Mesenteric fat pad (tissue), 1 donor: ENCODE results near the gene GRIK1. TPM values are rescaled to one million over a fixed set of nuclear protein-coding genes. Genes with fewer than 3 reads are reported as not detected.

Experiments
- DNase-seq: peaks from one replicate; pipeline ENCODE4 v3.0.0-alpha.2; 2020; ENCODE audit warnings: low spot score
- total RNA-seq: library from RNA; stranded (reverse); fragmentation: NEBNext Ultra II Directional; extraction: Animal tissue kit (Norgen Biotek cat#: 25700); gene quantifications from one replicate; pipeline ENCODE4 v1.2.1, GENCODE V29; 2021
- donor health status: DM: yes; HTN: yes; CAD: no.

The GRIK1 gene
- total RNA-seq, 1 donor from 2014 or later = 0.16 TPM

DNA sequence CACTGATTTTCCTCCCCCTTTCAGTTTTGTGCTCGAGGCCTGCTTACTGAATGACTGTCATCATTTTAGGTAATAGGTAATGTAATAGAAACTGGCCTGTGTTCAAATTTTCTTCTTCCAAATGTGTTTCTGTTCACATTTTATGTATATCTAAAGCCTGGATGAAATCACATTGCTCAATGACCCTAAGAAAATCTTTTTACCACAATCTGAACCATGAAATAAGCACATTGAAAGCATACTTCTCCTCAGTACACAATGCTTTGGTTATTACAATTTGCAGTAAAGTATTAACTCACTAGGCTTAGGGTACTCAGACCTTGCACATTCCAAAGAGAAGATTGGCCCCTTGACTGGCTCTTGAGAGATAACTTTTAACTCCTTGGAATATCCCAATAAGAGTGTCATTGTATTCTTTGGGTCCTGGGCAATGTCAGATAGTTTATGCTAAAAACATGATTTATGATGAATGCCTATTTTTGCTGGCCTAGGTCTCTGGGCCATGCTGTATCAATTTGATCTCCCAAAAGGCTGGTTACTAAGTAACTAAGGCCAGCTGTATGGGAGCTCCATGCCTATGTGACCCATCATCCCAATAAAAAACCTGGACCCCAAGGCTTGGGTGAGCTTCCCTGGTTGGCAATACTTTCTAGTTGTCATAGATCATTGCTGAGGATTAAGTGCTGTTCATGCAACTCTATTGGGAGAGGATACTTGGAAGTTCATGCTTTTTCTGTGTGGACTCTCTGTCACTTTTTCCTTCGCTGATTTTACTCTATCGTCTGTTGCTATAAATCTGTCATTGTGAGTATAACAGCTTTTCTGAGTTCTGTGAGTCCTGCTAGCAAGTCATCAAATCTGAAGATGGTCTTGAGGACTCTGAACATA, 293.9 kb downstream of the GRIK1 start:
- DNase-seq = no peak

DNA sequence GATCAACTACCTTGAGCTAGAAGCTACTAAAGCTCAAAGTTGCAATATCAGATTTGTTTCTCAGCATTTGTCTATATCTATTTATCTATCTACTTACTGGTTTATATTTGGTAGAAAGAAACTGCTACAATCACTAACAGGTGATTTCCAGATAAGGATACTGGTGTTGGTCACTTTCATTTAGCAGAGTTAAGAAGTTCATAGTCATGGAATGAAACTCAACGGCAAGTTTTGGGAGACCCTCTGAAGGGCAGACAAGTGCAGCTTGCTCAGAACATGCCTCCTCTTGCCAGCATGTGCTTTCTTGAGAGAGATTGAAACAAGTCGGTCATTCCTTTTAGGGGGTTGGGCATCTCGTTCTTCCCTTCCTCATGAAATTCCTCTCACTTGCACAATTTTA, 296.5 kb downstream of the GRIK1 start:
- no peak for DNase-seq

DNA sequence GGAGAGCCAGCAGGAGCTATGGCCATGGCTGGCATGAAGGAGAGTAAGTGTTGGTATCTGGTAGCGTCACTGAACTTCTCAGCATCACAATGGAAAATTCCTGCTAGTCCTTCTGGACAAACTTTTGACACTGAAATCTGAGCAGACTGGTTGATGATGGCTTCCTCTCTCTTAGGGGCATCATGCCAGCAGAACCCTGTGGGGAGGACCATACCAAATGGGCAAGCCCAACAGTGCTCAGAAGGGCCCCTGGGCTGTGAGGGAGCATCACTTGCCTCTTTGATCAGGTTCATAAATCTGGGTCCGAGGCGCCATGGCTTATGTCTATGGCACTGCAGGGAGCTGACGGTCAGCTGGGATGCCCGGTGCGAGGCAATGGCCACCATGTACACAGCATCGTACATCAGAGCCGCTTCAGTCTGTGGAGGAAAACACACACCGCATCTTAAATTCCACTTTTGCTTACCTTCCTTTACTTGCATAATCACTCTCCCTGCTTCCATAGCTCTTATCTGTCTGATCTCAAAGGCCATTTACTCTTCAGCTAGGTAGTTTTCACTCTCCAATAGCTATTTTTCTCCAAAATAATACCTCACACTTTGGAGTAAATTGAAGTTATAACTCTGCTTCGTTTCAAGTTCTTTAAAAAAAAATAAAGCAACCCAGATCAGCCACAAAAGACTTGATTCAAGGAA, 297.1 kb downstream of the GRIK1 start:
- no peak for DNase-seq

DNA sequence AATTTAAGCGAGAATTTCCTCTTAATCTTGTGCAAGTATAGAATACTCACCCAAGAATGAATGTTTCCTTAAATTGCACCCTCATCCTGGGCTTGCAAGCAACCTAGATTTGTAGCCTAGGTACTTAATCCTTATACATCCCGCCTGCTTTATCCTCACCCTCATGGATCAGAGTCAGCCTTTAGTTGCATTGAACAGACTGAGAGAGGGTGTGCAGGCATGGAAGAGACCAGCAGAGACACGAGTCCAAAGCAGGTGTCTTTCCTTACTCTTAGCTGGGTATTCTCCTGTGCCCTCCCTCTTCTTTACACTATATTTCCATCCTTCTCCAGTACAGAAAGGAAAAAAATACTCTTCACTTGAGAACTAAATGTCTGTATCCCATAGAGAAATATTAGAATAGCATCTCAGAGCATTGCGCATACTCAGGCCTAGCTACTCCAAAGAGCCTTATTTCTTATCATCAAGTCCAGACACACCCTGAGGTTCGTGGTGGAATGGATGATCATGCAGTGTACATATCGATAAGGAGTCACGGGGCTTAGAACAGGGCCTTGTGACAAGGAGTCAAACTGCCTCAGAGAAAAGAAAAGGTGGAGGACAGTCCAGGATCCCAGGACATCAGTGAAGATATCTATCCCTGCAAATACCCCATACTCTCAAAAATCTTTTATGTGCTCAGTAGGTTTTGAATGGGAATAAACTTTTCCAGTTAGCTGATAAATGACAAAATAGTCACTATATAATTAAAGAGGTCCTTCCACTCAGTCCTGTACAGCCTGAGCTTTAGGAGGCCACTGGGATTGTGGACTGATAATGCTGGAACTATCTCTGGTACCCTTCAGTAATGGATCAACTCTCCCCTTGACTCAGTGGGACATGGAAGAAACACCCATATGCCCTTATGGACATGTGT, 297.9 kb downstream of the GRIK1 start:
- no peak for DNase-seq

DNA sequence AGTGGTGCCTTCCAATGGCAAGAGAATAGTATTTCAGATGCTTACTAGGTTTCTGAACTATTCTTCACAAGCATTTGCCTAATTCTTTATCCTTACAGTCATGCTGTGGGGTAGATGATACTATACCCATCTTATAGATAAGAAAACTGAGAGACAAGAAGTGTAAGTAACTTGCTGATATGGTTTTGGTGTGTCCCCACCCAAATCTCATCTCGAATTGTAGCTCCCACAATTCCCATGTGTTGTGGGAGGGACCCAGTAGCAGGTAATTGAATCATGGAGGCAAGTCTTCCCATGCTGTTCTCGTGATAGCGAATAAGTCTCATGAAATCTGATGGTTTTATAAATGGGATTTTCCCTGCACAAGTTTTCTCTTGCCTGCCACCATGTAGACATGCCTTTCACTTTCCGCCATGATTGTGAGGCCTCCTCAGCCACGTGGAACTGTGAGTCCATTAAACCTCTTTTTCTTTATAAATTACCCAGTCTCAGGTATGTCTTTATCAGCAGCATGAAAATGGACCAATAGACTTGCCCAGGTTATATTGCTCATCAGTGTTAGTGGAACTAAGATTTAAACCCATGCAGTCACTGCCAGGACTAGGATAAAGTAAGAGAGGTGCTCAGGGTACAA, 298.7 kb downstream of the GRIK1 start:
- no peak for DNase-seq

DNA sequence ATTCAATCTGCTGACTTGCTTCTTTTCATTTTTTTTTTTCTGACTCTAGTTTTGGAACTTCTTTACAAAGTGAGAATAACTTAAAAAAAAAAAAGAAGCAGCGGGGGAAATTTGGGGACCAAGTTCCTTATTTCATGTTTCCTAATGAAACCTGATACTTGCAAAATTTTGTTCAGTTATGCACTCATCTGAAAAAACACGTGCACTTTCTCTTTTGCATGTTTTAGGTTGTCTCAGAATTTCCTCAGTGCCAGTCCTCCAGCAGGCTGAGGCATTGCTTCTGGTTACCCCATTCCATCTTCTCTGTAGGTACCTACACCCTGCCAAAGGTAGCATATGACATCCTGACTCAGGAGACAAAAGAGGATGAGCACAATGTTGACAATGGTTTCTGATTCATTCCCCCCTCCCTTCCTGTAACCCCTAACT, 299.7 kb downstream of the GRIK1 start:
- no peak for DNase-seq

DNA sequence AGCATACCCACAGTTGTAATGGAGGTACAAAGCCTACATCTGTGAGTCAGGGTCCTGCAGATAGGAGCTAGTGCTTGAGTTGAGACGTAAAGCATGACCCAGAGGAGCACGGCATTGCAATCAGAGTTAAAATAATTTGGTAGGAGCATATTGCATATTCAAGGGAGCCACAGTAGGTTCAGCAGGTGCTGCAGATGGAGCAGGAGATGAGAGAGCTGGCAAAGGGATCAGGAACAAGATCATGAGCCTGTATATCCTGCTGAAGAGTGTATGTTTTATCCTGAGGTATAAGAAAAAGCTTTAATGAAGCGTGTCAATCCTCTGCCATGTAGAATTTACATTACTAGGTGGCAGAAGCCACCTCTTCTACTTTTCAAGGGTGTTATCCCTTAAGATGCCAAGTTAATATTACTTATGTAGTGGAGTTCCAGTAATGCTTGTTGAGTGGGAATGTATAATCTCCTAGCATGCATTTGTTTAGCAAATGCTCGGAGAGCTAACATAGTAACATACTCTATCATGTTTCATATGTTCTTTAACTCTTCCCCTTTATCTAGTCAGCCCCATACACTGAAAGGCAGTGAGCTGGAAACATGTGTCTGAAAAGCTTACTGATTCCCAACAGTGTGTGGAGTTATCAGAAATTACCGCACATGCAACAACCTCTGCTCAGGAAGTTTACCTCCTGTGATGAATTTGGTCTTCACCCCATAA, 300.3 kb downstream of the GRIK1 start:
- no peak for DNase-seq

DNA sequence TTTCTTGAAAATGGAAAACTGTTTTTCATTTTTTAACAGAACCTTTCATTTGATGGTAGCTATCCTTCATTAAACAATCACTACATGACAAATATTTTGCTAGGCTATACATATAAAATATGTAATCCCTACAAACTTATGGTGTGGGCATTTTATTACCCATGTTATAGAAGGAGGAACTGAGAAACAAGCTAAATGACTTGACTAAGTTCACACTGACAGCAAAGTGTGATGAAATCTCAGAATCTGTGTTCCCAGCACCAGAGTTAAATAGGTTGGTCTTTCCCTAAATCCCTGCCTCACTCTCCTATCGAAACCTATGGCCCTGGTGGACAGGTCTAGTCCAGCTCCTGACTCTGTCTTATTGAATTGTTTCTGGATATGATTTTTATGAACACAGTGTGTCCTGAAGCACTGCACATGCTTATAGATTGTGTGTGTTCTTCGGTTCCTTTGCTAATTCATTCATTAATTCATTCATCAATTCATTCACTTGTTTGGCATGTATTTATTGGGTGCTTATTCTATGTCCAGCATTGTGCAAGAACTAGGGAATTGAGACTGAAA, 301.0 kb downstream of the GRIK1 start:
- no peak for DNase-seq

DNA sequence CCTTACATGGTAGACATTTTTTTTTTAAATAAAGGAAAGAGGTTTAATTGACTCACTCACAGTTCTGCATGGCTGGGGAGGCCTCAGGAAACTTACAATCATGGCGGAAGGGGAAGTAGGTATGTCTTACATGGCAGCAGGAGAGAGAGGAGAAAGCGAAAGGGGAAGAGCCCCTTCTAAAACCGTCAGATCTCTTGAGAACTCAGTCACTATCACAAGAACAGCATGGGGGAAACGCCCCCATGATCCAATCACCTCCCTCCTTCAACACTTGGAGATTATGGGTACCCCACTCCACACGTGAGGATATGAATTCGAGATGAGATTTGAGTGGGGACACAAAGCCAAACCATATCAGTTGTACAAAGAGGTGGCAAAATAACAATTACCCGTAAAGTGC, 301.7 kb downstream of the GRIK1 start:
- DNase-seq = no peak

DNA sequence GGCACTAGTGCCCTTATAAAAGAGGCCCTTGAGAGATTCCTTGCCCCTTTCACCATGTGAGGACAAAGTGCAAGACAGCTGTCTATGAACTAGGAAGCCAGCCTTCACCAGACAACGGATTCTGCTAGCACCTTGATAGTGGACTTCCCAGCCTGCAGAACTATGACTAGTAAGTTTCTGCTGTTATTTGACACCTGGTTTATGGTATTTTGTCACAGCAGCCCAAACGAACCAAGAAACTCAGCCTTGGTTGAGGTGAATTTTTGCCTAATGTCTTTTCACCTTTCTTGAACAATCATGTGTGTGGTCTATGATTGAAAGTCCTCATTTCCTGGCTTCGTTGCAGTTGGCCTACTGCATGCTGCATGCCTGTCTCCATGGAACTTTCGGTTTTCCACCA, 302.2 kb downstream of the GRIK1 start:
- no peak for DNase-seq

DNA sequence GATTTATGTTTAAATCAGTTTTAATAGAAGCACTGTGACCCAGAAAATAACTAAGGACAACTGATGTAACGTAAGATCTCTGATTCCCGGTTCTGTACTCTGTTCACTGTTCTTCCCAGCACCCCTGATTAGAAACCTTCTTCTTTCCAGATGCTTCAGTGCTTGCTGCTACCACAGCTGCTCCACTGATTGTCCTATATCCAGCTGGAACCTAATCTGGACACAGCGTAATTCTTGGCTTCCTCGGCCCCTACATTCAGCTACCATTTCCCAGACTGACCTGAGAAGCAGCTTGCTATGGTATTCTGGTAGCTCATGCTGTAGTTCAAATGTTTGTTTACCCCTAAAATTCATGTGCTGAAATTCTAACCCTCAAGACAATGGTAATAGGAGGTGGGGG, 302.7 kb downstream of the GRIK1 start:
- no peak for DNase-seq

DNA sequence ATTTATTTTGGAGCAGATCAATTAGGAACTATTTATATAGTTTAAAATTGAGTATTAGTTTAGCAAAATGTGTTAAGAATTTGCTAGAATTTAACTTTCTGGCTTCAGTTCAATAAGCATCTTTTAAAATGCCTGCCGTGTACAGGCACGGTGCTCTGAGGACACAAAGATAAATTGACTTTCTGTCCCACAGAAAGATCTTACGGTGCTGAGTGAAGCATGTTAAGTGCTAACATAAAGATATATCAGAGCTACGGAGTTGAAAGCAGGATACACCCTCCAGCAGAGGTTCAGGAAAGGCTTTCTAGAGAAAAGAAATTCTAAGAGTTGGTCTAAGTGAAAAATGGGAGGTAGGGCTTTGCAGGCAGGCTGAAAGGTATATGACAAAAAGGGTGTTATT, 305.4 kb downstream of the GRIK1 start:
- no peak for DNase-seq

DNA sequence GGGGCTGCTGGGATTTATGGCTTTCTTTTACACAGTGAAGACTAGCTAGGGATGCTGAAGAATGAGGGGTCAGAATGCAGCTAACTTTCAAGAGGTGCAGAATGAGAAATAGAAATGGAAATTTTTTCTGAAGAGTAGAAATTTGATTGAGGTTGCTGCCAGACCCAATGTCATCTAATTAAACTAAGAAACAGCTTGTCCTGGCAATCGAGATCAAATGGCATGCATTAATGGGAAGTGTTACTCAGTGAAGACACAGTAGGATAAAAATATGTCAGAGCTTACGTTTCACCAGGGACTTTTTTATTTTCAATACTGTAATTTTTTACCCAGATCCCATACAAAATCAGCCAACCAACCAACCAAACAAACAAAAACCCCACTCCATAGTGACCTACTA, 306.0 kb downstream of the GRIK1 start:
- DNase-seq = no peak

DNA sequence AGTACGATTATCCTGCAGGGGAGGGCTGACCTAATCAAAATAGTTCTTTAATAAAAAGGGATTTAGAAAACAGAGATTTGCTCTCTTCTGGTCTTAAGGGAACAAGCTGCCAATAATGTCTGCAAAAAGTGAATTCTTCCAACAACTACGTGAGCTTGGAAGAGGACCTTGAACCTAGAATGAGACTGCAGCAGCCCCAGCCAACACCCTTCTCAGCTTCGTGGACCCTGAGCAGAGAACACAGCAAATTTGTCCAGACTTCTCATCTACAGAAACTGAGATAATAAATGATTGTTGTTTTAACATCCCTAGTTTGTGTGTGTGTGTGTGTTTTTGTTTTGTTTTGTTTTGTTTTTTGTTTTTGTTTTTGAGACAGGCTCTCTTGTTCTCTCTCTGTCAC, 309.4 kb downstream of the GRIK1 start:
- DNase-seq = no peak

DNA sequence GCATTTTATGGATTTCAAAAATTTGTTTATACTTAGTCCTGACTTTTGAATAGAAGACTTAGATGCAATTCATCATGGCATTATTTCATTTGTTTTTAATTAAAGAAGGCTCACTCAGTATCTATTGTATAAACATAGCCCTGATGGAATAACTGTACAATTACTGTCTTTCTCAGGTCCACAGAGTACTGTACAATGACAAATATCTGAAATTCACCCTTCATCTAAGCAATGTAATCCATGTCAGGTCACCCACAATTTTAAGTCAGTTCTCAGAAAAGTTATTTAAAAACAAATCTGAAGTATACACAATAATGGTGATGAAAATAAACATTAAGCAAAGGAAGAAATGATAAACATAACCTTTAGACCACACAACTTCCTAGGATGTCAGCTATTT, 311.9 kb downstream of the GRIK1 start:
- DNase-seq = no peak

DNA sequence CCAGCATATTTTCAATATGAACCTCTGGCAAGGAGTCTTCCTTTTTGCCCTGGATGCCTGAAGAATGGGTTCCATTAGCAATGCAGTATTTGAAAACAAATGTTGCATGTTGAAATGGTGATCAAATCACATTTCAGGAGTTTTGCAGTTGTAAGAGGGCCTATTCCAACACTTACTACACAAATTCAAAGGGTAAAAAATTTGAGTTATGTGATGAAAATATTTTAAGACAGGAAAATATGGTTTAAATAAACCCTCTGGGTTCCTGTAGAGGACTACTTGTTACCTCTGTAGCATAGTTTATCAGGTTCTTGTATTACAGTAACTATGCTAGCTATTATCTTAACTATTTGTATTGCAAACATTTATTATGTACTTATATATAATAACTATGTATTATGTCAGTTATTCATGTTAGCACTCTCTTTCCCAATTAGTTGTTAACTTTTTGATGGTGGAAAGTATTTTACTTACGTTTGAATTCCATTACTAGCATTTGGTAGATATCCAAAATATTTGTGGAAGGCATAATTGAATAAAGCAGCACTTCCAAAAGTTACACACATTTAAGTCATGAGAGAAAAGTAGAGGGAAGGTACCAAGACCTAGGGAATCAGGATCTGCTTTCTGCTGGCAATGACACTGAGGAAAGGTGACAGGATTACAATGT, 312.9 kb downstream of the GRIK1 start:
- no peak for DNase-seq

DNA sequence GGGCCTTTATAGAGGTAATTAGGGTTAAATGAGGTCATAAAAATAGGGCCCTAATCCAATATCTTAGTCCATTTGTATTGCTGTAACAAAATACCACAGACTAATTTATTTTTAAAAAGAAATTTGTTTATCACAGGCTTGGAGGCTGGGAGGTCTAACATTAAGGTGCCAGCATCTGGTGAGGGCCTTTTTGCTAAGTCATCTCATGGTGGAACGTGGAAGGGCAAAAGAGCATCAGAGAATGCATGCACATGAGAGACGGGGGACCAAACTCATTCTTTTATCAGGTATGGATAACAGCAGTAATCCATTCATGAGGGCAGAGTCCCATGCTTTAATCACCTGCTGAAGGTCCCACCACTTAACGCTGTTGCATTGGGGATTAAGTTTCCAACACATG, 313.8 kb downstream of the GRIK1 start:
- no peak for DNase-seq

DNA sequence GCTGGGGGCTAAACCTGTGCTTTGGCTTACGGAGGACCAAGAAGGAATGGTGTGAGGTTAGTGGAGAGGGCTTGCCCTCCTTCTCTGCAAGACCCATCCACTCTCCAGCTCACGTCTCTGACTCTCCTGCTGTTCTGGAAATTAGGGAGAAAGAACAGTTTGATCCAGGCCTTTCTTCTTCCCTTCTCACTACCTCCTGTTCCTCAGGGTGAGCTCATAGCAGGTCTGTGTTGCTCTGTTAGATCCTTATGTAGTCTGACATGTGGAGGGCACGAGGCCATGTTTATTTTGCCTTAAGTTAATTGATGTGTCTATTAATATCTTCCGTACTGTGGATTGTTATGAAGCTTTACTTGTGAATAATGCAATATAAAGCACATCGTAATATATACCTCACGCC, 315.0 kb downstream of the GRIK1 start:
- no peak for DNase-seq

DNA sequence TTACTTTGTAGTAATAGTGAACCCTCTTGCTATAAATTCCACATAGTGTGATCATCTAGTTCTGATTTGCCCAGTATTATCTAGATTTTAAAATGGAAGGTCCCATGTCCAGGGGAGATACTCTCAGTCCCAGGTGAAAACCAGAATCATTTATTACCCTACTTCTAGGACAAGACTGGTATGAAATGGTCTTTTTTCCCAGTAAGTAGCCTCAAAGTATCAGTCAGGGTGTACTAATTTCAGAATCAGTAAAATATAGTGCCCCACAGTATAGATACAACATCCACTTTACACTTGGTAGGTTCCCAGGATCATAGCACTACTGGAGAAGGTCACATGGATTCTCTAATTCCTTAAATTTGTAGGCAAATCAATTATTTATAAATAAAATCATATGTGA, 318.3 kb downstream of the GRIK1 start:
- no peak for DNase-seq
